Measurements from ENCODE around the gene AEBP1.

The AEBP1 gene

GRCh38 chr7:44112231-44112996 lies 8.3 kb downstream of the AEBP1 start:
- H3K36me3 ChIP-seq (ENCODE audit: control insufficient read depth, insufficient read depth, low read length): peaks cover 21% of the 10 kb centered on the region
- DNase-seq: no peak
- no peaks in the 10 kb centered on the region for H3K9me3 ChIP-seq (ENCODE audit: control insufficient read depth, low read length)

DNA sequence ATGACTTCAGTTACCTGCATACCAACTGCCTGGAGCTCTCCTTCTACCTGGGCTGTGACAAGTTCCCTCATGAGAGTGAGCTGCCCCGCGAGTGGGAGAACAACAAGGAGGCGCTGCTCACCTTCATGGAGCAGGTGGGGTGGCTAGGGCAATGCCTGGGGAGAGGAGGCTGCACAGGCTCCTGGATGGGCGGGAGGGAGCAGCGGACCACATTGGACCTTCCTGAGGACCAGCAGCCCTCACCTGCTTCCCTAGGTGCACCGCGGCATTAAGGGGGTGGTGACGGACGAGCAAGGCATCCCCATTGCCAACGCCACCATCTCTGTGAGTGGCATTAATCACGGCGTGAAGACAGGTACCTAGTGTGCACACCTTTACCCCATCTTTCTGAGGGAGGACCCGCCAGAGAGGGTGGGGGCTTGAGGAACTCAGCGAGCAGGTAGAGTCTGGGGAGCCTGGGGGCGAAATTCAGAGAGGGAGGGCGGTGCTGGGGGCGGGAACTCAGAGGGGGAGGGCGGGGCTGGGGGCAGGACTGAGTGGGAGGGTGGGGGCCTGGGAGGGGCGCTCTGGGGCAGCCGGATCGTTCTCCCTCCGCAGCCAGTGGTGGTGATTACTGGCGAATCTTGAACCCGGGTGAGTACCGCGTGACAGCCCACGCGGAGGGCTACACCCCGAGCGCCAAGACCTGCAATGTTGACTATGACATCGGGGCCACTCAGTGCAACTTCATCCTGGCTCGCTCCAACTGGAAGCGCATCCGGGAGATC lies 9.0 kb downstream of the AEBP1 start:
- Histone ChIP-seq H3K4me1 (ENCODE audit: control insufficient read depth, insufficient read depth, low read length, poor library complexity, severe bottlenecking) (no peaks in the 10 kb centered on the region), H3K27me3 (replicated peaks; ENCODE audit: control insufficient read depth, insufficient read depth, low read length, poor library complexity, severe bottlenecking) (no peaks in the 10 kb centered on the region), H3K36me3 (ENCODE audit: control insufficient read depth, insufficient read depth, low read length) (peaks cover 29% of the 10 kb centered on the region), H3K27ac (ENCODE audit: insufficient read depth, low read length, poor library complexity, severe bottlenecking) (no peak overlapping the region), H3K9me3 (ENCODE audit: control insufficient read depth, low read length) (no peaks in the 10 kb centered on the region), H3K4me3 (ENCODE audit: insufficient read depth, low read depth, low read length, poor library complexity, severe bottlenecking) (no peak overlapping the region)
- no peak for DNase-seq

More at GRCh38 chr7:44112231-44112996, 8.3 kb downstream of the AEBP1 start:
- Histone ChIP-seq H3K27ac (ENCODE audit: insufficient read depth, low read length, poor library complexity, severe bottlenecking) (no peak overlapping the region), H3K4me3 (ENCODE audit: insufficient read depth, low read depth, low read length, poor library complexity, severe bottlenecking) (no peak overlapping the region), H3K27me3 (replicated peaks; ENCODE audit: control insufficient read depth, insufficient read depth, low read length, poor library complexity, severe bottlenecking) (no peaks in the 10 kb centered on the region), H3K4me1 (ENCODE audit: control insufficient read depth, insufficient read depth, low read length, poor library complexity, severe bottlenecking) (no peaks in the 10 kb centered on the region)

DNA sequence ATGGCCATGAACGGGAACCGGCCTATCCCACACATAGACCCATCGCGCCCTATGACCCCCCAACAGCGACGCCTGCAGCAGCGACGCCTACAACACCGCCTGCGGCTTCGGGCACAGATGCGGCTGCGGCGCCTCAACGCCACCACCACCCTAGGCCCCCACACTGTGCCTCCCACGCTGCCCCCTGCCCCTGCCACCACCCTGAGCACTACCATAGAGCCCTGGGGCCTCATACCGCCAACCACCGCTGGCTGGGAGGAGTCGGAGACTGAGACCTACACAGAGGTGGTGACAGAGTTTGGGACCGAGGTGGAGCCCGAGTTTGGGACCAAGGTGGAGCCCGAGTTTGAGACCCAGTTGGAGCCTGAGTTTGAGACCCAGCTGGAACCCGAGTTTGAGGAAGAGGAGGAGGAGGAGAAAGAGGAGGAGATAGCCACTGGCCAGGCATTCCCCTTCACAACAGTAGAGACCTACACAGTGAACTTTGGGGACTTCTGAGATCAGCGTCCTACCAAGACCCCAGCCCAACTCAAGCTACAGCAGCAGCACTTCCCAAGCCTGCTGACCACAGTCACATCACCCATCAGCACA lies 9.7 kb downstream of the AEBP1 start:
- H3K9me3 ChIP-seq (ENCODE audit: control insufficient read depth, low read length): no peaks in the 10 kb centered on the region
- H3K27me3 ChIP-seq (replicated peaks; ENCODE audit: control insufficient read depth, insufficient read depth, low read length, poor library complexity, severe bottlenecking): no peaks in the 10 kb centered on the region
- DNase-seq: no peak
- H3K27ac ChIP-seq (ENCODE audit: insufficient read depth, low read length, poor library complexity, severe bottlenecking): no peak overlapping the region
- no peak overlapping the region for H3K4me3 ChIP-seq (ENCODE audit: insufficient read depth, low read depth, low read length, poor library complexity, severe bottlenecking)
- no peaks in the 10 kb centered on the region for H3K4me1 ChIP-seq (ENCODE audit: control insufficient read depth, insufficient read depth, low read length, poor library complexity, severe bottlenecking)
- peaks cover 30% of the 10 kb centered on the region for H3K36me3 ChIP-seq (ENCODE audit: control insufficient read depth, insufficient read depth, low read length)

DNA sequence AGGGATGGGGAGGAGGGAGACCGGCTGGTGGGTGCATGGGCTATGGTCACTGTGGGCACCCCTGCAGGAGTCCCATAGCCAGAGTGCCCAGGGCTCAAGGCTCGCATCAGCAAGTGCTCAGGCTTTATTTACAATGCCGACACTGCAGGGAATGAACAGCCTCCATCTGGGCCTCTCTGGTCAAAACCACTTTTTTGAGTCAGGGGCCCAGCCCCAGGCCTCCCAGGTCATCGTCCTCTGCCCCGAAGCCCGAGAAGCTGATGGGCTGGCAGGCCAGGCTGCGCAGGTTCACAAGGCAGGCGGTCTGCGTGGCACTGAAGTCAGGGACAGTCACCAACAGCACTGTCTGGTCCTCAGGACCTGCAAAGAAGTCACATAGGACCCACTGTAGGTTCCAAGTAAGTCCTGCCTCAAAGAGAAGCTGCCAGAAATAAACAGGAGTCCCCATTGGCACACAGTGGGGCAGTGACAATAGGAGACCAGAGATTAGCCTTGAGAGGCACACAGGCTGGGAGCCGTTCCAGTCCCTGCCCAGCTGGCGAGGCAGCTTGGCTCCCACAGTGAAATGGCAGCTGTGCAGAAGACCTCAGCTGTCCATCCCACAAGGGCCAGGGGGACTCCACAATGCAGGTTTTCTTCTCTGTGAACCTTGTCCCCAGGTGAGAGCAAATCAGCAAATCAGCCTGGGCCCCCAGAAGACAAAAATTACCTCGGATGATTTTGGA lies 10.6 kb downstream of the AEBP1 start:
- H3K27me3 ChIP-seq (replicated peaks; ENCODE audit: control insufficient read depth, insufficient read depth, low read length, poor library complexity, severe bottlenecking): no peaks in the 10 kb centered on the region
- H3K9me3 ChIP-seq (ENCODE audit: control insufficient read depth, low read length): no peaks in the 10 kb centered on the region
- DNase-seq: no peak
- H3K27ac ChIP-seq (ENCODE audit: insufficient read depth, low read length, poor library complexity, severe bottlenecking): no peak overlapping the region
- peaks cover 30% of the 10 kb centered on the region for H3K36me3 ChIP-seq (ENCODE audit: control insufficient read depth, insufficient read depth, low read length)
- H3K4me3 ChIP-seq (ENCODE audit: insufficient read depth, low read depth, low read length, poor library complexity, severe bottlenecking): no peak overlapping the region
- H3K4me1 ChIP-seq (ENCODE audit: control insufficient read depth, insufficient read depth, low read length, poor library complexity, severe bottlenecking): no peaks in the 10 kb centered on the region

GRCh38 chr7:44116087-44116788 lies 12.1 kb downstream of the AEBP1 start:
- no peak overlapping the region for H3K27ac ChIP-seq (ENCODE audit: insufficient read depth, low read length, poor library complexity, severe bottlenecking)
- H3K4me3 ChIP-seq (ENCODE audit: insufficient read depth, low read depth, low read length, poor library complexity, severe bottlenecking): no peak overlapping the region
- no peaks in the 10 kb centered on the region for H3K9me3 ChIP-seq (ENCODE audit: control insufficient read depth, low read length)
- H3K36me3 ChIP-seq (ENCODE audit: control insufficient read depth, insufficient read depth, low read length): peaks cover 36% of the 10 kb centered on the region
- no peak for DNase-seq
- no peaks in the 10 kb centered on the region for H3K4me1 ChIP-seq (ENCODE audit: control insufficient read depth, insufficient read depth, low read length, poor library complexity, severe bottlenecking)
- no peaks in the 10 kb centered on the region for H3K27me3 ChIP-seq (replicated peaks; ENCODE audit: control insufficient read depth, insufficient read depth, low read length, poor library complexity, severe bottlenecking)

DNA sequence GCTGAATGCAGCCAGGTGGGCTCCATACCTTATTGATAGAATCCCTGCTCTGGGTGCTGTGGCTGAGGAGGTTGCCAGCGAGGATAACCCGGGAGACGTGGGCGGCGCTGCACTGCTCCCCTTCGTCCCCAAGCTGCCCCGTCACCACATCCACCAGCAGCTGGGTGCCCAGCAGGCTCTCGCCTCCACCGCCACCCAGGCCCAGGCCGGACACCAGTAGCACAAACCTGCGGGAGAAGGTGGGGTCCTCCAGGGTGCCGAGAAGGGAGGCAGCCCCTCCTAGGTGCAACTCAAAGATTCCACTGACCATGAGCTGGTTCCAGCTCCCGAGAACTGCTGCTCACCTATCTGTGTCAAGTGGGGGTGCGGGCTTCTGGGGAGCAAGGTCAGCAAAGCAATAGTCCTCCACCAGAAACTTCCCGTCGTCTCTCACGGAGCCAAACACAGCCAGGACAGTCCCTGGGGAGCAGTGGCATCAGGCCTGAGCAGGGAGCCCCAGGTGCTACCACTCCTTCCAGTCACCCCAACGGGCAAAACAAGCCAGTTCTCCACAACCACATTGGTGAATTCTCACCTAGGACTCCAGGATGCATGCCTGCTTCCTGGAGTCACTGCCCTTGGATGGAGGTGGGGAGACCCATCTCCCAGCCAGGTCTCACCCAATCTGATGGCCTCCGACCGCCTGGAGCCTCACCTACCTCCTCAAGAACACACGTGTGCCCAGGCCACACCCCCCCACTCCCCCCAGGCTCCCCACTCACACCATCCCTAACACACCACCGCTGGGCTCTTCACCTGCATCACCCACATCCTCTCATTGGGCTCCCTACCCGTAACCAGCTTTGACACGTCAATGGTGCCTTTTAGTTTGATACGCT lies 12.9 kb downstream of the AEBP1 start:
- H3K4me1 ChIP-seq (ENCODE audit: control insufficient read depth, insufficient read depth, low read length, poor library complexity, severe bottlenecking): no peaks in the 10 kb centered on the region
- peaks cover 36% of the 10 kb centered on the region for H3K36me3 ChIP-seq (ENCODE audit: control insufficient read depth, insufficient read depth, low read length)
- DNase-seq: no peak
- no peak overlapping the region for H3K4me3 ChIP-seq (ENCODE audit: insufficient read depth, low read depth, low read length, poor library complexity, severe bottlenecking)
- H3K9me3 ChIP-seq (ENCODE audit: control insufficient read depth, low read length): no peaks in the 10 kb centered on the region
- no peaks in the 10 kb centered on the region for H3K27me3 ChIP-seq (replicated peaks; ENCODE audit: control insufficient read depth, insufficient read depth, low read length, poor library complexity, severe bottlenecking)
- no peak overlapping the region for H3K27ac ChIP-seq (ENCODE audit: insufficient read depth, low read length, poor library complexity, severe bottlenecking)

GRCh38 chr7:44117801-44118429 lies 13.8 kb downstream of the AEBP1 start:
- Histone ChIP-seq H3K4me3 (ENCODE audit: insufficient read depth, low read depth, low read length, poor library complexity, severe bottlenecking) (no peak overlapping the region), H3K4me1 (ENCODE audit: control insufficient read depth, insufficient read depth, low read length, poor library complexity, severe bottlenecking) (no peaks in the 10 kb centered on the region), H3K27me3 (replicated peaks; ENCODE audit: control insufficient read depth, insufficient read depth, low read length, poor library complexity, severe bottlenecking) (no peaks in the 10 kb centered on the region), H3K36me3 (ENCODE audit: control insufficient read depth, insufficient read depth, low read length) (peaks cover 36% of the 10 kb centered on the region), H3K9me3 (ENCODE audit: control insufficient read depth, low read length) (no peaks in the 10 kb centered on the region), H3K27ac (ENCODE audit: insufficient read depth, low read length, poor library complexity, severe bottlenecking) (no peak overlapping the region)
- no peak for DNase-seq

DNA sequence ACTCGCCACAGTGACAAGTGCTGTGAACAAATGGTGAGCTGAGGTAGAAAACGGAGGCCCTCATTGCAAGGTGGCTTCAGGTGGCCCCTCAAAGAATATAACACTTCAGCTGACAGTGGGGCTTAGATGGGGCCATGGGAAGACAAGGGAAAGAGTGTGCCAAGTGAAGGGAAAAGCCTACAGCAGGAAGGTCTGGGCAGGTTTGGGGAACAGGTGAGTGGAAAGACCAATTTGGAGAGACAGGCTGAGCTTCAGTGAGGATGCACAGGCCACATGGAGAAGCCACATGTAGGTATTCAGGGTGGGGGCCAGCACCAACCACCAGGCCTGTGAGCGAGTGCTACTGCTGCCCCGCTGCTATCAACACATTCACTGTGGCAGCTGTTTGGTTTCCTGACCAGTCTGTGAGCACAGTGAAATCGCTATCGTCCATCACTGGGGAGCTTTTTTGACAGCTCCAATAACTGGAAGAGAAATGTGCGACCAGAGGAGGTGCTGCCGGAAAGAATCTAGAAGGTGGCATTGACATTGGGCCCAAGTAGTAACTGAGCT lies 15.8 kb downstream of the AEBP1 start:
- H3K36me3 ChIP-seq (ENCODE audit: control insufficient read depth, insufficient read depth, low read length): peaks cover 36% of the 10 kb centered on the region
- peaks cover 5% of the 10 kb centered on the region for H3K4me1 ChIP-seq (ENCODE audit: control insufficient read depth, insufficient read depth, low read length, poor library complexity, severe bottlenecking)
- no peak overlapping the region for H3K4me3 ChIP-seq (ENCODE audit: insufficient read depth, low read depth, low read length, poor library complexity, severe bottlenecking)

More for the DNA sequence above, 15.8 kb downstream of the AEBP1 start:
- DNase-seq: no peak
- H3K9me3 ChIP-seq (ENCODE audit: control insufficient read depth, low read length): no peaks in the 10 kb centered on the region
- no peak overlapping the region for H3K27ac ChIP-seq (ENCODE audit: insufficient read depth, low read length, poor library complexity, severe bottlenecking)
- no peaks in the 10 kb centered on the region for H3K27me3 ChIP-seq (replicated peaks; ENCODE audit: control insufficient read depth, insufficient read depth, low read length, poor library complexity, severe bottlenecking)
